OCI-LY3 (cell line): ENCODE measurements around the gene GPX1.
"Not testable (repeated sequence)": the region's sequence is repeated elsewhere in the genome, so short reads cannot be mapped to it uniquely, and the experiment has no call there.

Experiments
- H2AFZ ChIP-seq: fragments of 200-600, 300-600 bp; shearing (Covaris generic); 2 replicates; pipeline ENCODE4 v1.6.0; 2014; ENCODE audit warnings: antibody characterized with exemption, low read depth, low read length
- H3K27ac ChIP-seq: fragments of 200-600, 300-600 bp; sonication (generic); 2 replicates; pipeline ENCODE4 v1.5.1; 2014; ENCODE audit warnings: mild to moderate bottlenecking, low read length, moderate library complexity, mixed read lengths
- H3K27me3 ChIP-seq: fragments of 200-600, 300-600 bp; sonication (generic); 2 replicates; pipeline ENCODE4 v1.6.1; 2014; ENCODE audit warnings: low read depth, low read length, mixed read lengths
- H3K36me3 ChIP-seq: fragments of 200-600, 300-600 bp; sonication (generic); replicated peaks from 2 replicates; pipeline ENCODE3; 2014; ENCODE audit warnings: low read depth, low read length, mixed read lengths
- H3K4me1 ChIP-seq: fragments of 300-600, 200-600 bp; sonication (generic); 2 replicates; pipeline ENCODE4 v1.6.1; 2014; ENCODE audit warnings: low read length, mixed read lengths
- H3K4me2 ChIP-seq: fragments of 200-600, 300-600 bp; sonication (generic); 2 replicates; pipeline ENCODE4 v1.6.1; 2014; ENCODE audit warnings: low read length, mixed read lengths
- H3K4me3 ChIP-seq: fragments of 300-600, 200-600 bp; sonication (generic); 2 replicates; pipeline ENCODE4 v1.5.1; 2014; ENCODE audit warnings: antibody characterized with exemption, mild to moderate bottlenecking, low read length, moderate library complexity
- H3K79me2 ChIP-seq: fragments of 300-600, 200-600 bp; shearing (Covaris generic); 2 replicates; pipeline ENCODE4 v1.6.1; 2014; ENCODE audit warnings: mild to moderate bottlenecking, low read length, mixed read lengths
- H3K9ac ChIP-seq: fragments of 300-600, 200-600 bp; shearing (Covaris generic); 2 replicates; pipeline ENCODE4 v1.6.0; 2014; ENCODE audit warnings: mild to moderate bottlenecking, low read length, moderate library complexity
- H3K9me3 ChIP-seq: fragments of 200-600, 300-600 bp; shearing (Covaris generic); 2 replicates; pipeline ENCODE4 v1.6.1; 2014; ENCODE audit warnings: low read length, mixed read lengths; ENCODE audit not compliant: insufficient read depth
- H4K20me1 ChIP-seq: fragments of 200-600, 300-600 bp; sonication (generic); 2 replicates; pipeline ENCODE4 v1.6.1; 2016; ENCODE audit warnings: low read length, mixed read lengths; ENCODE audit not compliant: insufficient read depth
- CTCF ChIP-seq: fragments of 200-600, 300-600 bp; sonication (generic); IDR thresholded peaks from 2 replicates; pipeline ENCODE4 v1.5.1; 2014; ENCODE audit warnings: antibody characterized with exemption, low read length, low read depth
- EZH2phosphoT487 ChIP-seq: fragments of 200-600 bp; shearing (Covaris generic); IDR thresholded peaks from 2 replicates; pipeline ENCODE4 v1.6.1; 2018; ENCODE audit warnings: antibody characterized with exemption, mixed run types, low read depth

GPX1 gene

GRCh38 chr3:49358217-49358883 is at the start of gene GPX1:
Gene GPX1, minus strand, starts transcription at chr3:49358353. Its CDS starts 75 bp downstream, at chr3:49358278.
- peak within 1 kb of the TSS; percentile 81 for H3K27ac ChIP-seq
- H3K4me1 ChIP-seq: peaks cover 17% of the 10 kb centered on the region
- peaks cover 28% of the 10 kb centered on the region for H3K79me2 ChIP-seq
- no peaks in the 10 kb centered on the region for H4K20me1 ChIP-seq
- no peak within 1 kb of the TSS; the same call in 1 of the 2 replicates for H2AFZ ChIP-seq
- H3K9ac ChIP-seq: peak within 1 kb of the TSS; percentile 87
- H3K4me3 ChIP-seq: peak within 1 kb of the TSS; percentile 99
- no peaks in the 10 kb centered on the region for H3K9me3 ChIP-seq
- H3K36me3 ChIP-seq: peaks cover 39% of the 10 kb centered on the region
- H3K4me2 ChIP-seq: peak within 1 kb of the TSS; percentile 94
- TF ChIP-seq CTCF (no peak), EZH2phosphoT487 (no peak)
- H3K27me3 ChIP-seq: no peaks in the 10 kb centered on the region

- H3K27me3 ChIP-seq: no peaks in the 10 kb centered on the region
- H2AFZ ChIP-seq: no peak overlapping the region
- H3K79me2 ChIP-seq: peaks cover 99% of the 10 kb centered on the region
- H3K36me3 ChIP-seq: peaks cover 30% of the 10 kb centered on the region
- TF ChIP-seq EZH2phosphoT487 (no peak), CTCF (no peak)
- H3K9ac ChIP-seq: no peak overlapping the region
- H3K4me1 ChIP-seq: peaks cover 14% of the 10 kb centered on the region
- H4K20me1 ChIP-seq: peaks cover 78% of the 10 kb centered on the region
- H3K4me3 ChIP-seq: no peak overlapping the region
- no peak overlapping the region for H3K27ac ChIP-seq
- no peaks in the 10 kb centered on the region for H3K9me3 ChIP-seq
- H3K4me2 ChIP-seq: no peak overlapping the region
These were observed 48.7 kb upstream of the GPX1 start for GRCh38 chr3:49406571-49407565.

DNA sequence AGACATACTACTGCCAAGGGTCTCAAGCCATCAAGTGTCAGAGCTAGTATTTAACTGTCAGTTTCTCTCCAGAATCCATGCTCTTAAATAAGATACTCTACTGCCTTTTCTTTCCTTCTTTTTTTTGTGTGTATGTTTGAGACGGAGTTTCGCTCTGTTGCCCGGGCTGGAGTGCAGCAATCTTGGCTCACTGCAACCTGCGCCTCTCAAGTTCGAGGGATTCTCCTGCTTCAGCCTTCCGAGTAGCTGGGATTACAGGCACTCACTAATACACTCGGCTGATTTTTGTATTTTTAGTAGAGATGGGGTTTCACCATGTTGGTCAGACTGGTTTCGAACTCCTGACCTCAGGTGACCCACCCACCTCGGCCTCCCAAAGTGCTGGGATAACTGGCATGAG is 47.4 kb upstream of the GPX1 start:
- not testable (repeated sequence) for H3K4me3 ChIP-seq, H3K9me3 ChIP-seq, H3K27me3 ChIP-seq, H3K9ac ChIP-seq, H3K27ac ChIP-seq, H3K4me2 ChIP-seq, H2AFZ ChIP-seq
- Histone ChIP-seq H4K20me1 (peaks cover 81% of the 10 kb centered on the region), H3K4me1 (peaks cover 14% of the 10 kb centered on the region), H3K36me3 (peaks cover 30% of the 10 kb centered on the region), H3K79me2 (peaks cover 100% of the 10 kb centered on the region)

- peaks cover 78% of the 10 kb centered on the region for H4K20me1 ChIP-seq
These were observed 45.7 kb upstream of the GPX1 start for GRCh38 chr3:49403891-49404290.

More at GRCh38 chr3:49403891-49404290, 45.7 kb upstream of the GPX1 start:
- Histone ChIP-seq H3K36me3 (peaks cover 31% of the 10 kb centered on the region), H3K4me1 (no peaks in the 10 kb centered on the region), H3K27ac (no peak overlapping the region), H3K27me3 (no peaks in the 10 kb centered on the region), H2AFZ (no peak overlapping the region), H3K4me2 (no peak overlapping the region), H3K4me3 (no peak overlapping the region), H3K9ac (no peak overlapping the region), H3K9me3 (no peaks in the 10 kb centered on the region), H3K79me2 (peaks cover 100% of the 10 kb centered on the region)
- TF ChIP-seq EZH2phosphoT487: no peak
- no peak for TF ChIP-seq CTCF
